ENCODE data around the gene SH3RF3.

GRCh38 chr2:109238580-109238979 is 109.6 kb downstream of the SH3RF3 start:
- TF ChIP-seq CTCF (IDR thresholded peaks at IDR 0.05) (no peak), POLR2A (IDR thresholded peaks at IDR 0.05) (no peak)
